Liver (tissue), 3 donors: ENCODE results near the gene OTUB1.

Source experiments
- ATF3 ChIP-seq: IDR thresholded peaks from 2 replicates; pipeline ENCODE4 v1.6.1; 2016; ENCODE audit warnings: antibody characterized with exemption
- CTCF ChIP-seq: fragments of 150-350 bp; IDR thresholded peaks from 2 replicates; pipeline ENCODE4 v1.5.1; 2017; ENCODE audit warnings: improper control_type of control experiment, low read depth, low read length; ENCODE audit not compliant: missing input control
- EGR1 ChIP-seq, 2 donors: IDR thresholded peaks; 2 replicates each; pipeline ENCODE4 v1.6.1; 2016 to 2018; ENCODE audit warnings: antibody characterized with exemption in 2 of 2, low read depth in 2 of 2
- FOXA1 ChIP-seq: IDR thresholded peaks from 2 replicates; pipeline ENCODE4 v1.6.1; 2016; ENCODE audit warnings: antibody characterized with exemption
- GABPA ChIP-seq, 2 donors: IDR thresholded peaks in 1 of 2; conservative IDR thresholded peaks in 1 of 2; 2 replicates each; pipeline ENCODE4 v1.6.1; 2016; ENCODE audit warnings: antibody characterized with exemption in 2 of 2, mild to moderate bottlenecking in 1 of 2, moderate library complexity in 1 of 2
- HNF4A ChIP-seq, 2 donors: conservative IDR thresholded peaks; 2 replicates each; pipeline ENCODE4 v1.6.1; 2016; ENCODE audit warnings: antibody characterized with exemption in 2 of 2, mild to moderate bottlenecking in 2 of 2
- JUND ChIP-seq, 2 donors: IDR thresholded peaks; 2 replicates each; pipeline ENCODE4 v1.6.1; 2016; ENCODE audit warnings: antibody characterized with exemption in 2 of 2
- RAD21 ChIP-seq, 2 donors: IDR thresholded peaks; 2 replicates each; pipeline ENCODE4 v1.6.1; 2016; ENCODE audit warnings: antibody characterized with exemption in 2 of 2, mild to moderate bottlenecking in 2 of 2
- REST ChIP-seq: IDR thresholded peaks from 2 replicates; pipeline ENCODE4 v1.6.1; 2016; ENCODE audit warnings: antibody characterized with exemption, mild to moderate bottlenecking
- RXRA ChIP-seq, 2 donors: IDR thresholded peaks; 2 replicates each; pipeline ENCODE4 v1.6.1; 2017 to 2018; ENCODE audit warnings: antibody characterized with exemption in 2 of 2, mild to moderate bottlenecking in 1 of 2
- SP1 ChIP-seq: IDR thresholded peaks from 2 replicates; pipeline ENCODE4 v1.6.1; 2018; ENCODE audit warnings: antibody characterized with exemption, mild to moderate bottlenecking
- TAF1 ChIP-seq: conservative IDR thresholded peaks from 2 replicates; pipeline ENCODE4 v1.6.1; 2016; ENCODE audit warnings: antibody characterized with exemption, mild to moderate bottlenecking
- YY1 ChIP-seq: IDR thresholded peaks from 2 replicates; pipeline ENCODE4 v1.6.1; 2016; ENCODE audit warnings: antibody characterized with exemption, mild to moderate bottlenecking
- ZBTB33 ChIP-seq: IDR thresholded peaks from 2 replicates; pipeline ENCODE4 v1.6.1; 2016; ENCODE audit warnings: antibody characterized with exemption
- donor health status: healthy.
- donor health status: healthy.

- TF ChIP-seq REST (no peak), ZBTB33 (no peak), CTCF (no peak), JUND (IDR thresholded peaks at IDR 0.05) (no peak), ATF3 (no peak), GABPA (IDR thresholded peaks at IDR 0.05 in 1 of 2, conservative IDR thresholded peaks at IDR 0.05 in 1 of 2) (no peak), RAD21 (IDR thresholded peaks at IDR 0.05) (no peak), SP1 (no peak), RXRA (IDR thresholded peaks at IDR 0.05) (no peak), HNF4A (conservative IDR thresholded peaks at IDR 0.05) (no peak), TAF1 (no peak), EGR1 (IDR thresholded peaks at IDR 0.05; ENCODE audit: low read depth in 2 of 2) (no peak), YY1 (no peak), FOXA1 (no peak)
Measured at GRCh38 chr11:64037027-64037634, 50.9 kb downstream of the OTUB1 start.
